OCI-M1 (cell line): Measurements from ENCODE around the gene THAP10.
"Not testable (repeated sequence)": the region's sequence is repeated elsewhere in the genome, so short reads cannot be mapped to it uniquely, and the experiment has no call there.

Experiments used
- DNase-seq: peaks from one replicate; lab custom pipeline; 2025; lab: John Stamatoyannopoulos, UW

Gene THAP10

DNA sequence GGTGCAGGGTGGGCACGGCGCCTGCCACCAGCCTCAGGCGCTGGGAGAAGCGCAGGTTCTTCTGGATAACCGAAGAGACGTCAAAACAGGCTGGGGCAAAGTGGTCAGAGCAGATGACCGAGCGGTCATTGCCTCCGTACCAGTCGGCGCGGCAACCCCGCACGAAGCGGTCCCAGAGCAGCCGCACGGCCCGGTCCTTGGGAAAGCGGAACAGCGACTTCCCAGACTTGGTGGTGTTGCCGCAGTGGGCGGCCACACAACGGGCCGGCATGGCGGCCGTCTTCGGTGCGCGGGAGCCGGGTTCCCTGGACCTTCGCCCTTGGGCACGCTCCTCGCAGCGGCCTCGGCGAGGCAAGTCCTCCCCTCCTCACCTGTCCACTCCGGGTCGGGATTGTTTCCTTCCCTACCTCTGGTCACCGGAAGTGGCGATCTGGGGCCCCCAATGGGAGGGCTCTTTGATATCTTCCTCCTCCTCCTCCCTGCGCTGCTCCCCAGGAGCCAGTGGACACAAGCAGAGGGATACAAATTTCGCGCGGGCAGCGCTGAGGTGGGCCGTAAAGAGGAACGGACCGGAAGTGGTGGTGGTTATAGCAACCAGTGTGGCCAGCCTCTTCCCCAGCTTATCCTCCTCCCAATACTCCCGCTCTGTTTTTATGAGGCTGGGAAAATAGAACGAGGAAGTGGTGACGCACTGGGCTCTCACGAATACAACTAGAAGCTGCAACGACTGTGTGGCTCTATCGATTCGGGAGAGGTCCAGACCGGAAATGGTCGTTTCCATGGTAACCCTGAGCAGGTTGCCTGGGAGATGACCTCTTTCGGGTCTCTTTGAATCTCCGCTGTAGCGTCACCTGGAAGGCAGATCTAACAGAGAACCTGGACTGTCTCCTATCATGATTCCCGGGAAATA lies at the start of gene THAP10, which contains the start of gene LRRC49:
Gene THAP10, minus strand, starts transcription at position 432 of the 910 bp plus-strand sequence. Its CDS starts 161 bp downstream, at position 271.
Gene LRRC49, plus strand, starts transcription at position 825 of the 910 bp plus-strand sequence. Its CDS starts 69 bp downstream, at position 894.
- peak; percentile 95 for DNase-seq

DNA sequence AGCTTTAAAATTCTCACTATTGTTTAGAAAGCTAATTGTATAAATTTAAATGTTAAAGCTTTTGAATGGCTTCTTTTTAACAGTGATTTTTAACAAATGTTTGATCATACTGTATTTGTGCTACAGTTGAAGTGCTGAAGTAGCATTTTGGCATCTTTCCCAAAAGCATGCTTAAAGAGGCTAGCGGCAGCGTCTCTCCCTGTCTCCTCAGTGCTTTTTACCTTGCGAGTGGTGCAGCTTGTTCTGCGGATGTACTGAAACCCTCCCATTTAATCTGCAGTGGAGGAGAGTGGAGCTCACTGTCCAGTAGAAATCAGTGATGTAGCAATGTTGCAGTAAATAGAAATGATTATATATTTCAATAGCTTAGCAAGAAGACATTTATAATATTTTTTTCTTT lies 44.1 kb upstream of the THAP10 start:
- no peak for DNase-seq

DNA sequence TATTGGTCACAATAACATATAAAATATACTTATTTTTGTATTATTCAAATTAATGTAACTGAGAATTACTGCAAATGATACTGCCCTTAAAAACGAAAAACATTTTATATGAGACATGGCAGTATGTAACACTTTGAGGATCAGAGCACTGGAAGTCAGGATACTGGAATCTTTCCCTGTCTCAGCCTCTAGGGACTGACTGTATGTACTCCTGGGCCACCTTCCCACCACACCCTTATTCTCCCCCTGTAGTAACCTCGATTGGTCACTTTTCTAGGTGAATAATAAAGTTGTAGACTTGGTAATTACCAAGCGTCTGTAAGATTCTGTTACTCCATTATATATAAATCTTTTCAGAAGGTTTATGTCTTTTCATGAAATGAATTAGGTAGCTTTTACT lies 43.4 kb upstream of the THAP10 start:
- no peak for DNase-seq

DNA sequence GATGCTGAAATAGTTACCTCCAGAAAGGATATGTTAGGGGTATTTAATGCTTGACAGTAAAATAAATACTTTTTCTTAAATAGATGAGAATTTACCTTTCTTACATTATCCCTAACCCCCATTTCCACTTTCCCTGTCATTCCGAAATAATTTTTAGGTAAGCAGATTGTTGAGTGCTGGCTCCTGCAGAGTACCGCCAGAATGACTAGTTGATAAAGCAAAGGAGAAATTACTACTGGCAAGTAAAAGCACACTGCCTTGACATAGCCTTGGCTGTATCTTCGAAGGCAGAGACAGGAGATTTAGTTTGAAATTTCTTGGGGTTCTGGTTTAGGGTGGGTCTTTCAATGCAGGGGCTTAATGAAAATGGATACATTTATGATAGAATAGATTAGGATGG lies 41.2 kb upstream of the THAP10 start:
- DNase-seq, result no peak

DNA sequence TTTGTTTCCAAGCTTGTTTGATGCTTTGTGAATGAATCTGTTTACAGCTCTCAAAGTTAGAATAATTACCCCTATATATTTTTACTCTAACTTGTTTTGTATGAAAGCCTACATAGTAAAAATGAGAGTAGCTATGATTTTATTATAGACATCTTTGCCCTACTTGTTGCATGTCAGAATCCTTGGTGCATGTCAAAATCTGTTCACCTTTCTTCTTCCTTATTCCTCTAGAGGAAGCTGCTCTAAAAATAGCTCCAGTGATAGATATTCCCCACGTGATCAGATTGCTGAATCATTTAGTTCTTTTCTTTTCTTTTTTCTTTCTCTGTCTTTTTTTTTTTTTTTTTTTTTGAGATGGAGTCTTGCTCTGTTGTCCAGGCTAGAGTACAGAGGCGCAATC lies 40.2 kb upstream of the THAP10 start:
- DNase-seq, result no peak

DNA sequence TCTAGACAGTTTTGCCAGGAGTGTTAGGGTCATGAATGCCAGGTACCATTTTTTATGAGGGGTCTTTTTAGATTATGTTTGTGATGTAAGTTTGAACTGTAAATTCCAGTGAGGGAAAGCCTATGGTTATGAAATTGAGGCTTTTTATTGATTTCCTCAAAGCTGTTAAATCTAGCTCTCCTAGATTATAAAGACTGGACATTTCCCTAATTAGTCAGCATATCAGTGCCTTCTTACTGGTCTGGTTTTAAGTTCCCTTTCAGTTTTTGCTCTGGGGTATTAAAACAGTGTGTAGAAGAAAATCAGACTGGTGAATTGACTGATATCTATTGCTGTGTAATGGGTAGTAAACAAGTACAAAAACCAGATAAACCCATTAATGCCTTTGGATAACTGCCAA lies 39.6 kb upstream of the THAP10 start:
- DNase-seq, result no peak

DNA sequence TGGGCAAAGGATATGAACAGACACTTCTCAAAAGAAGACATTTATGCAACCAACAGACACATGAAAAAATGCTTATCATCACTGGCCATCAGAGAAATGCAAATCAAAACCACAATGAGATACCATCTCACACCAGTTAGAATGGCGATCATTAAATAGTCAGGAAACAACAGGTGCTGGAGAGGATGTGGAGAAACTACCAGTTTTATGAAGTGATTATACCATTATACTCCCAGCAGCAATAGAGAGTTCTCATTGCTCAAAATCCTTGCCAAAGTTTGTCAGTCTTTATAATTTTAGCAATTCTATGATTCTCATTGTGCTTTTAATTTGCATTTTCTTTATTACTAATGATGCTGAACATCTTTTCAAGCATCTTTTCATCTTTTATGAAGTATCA lies 34.7 kb upstream of the THAP10 start:
- not testable (repeated sequence) for DNase-seq

DNA sequence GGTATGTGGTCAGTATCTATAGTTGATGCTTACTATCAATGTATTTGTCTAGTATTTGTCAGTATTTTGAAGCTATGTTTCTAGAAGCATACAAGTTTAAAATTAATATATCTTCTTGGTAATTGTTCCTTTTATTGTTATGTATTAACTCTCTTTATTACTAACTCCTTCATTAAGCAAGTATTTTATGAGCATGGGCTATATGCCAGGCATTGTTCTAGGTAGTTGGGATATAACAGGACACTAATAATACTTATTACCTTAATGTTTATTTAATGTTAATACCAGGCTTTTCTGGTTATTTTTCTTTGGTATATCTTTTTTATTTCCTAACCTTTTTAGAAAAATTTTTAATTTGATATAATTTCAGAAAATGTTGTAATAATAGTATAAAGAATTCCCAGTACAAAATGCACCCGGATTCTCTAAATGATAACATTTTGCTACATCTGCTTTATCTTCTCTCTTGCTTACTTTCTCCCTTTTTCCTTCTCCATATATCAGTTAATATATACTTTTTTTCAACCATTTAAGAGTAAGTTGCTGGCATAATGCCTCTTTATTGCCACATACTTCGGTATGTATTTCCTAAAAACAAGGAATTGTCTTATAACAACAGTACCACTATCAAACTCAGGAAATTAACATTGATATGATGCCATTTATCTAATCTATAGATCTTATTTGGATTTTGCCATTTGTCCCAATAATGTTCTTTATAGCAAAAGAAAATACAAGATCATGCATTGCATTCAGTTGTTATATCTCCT lies 31.3 kb upstream of the THAP10 start:
- DNase-seq, result no peak

DNA sequence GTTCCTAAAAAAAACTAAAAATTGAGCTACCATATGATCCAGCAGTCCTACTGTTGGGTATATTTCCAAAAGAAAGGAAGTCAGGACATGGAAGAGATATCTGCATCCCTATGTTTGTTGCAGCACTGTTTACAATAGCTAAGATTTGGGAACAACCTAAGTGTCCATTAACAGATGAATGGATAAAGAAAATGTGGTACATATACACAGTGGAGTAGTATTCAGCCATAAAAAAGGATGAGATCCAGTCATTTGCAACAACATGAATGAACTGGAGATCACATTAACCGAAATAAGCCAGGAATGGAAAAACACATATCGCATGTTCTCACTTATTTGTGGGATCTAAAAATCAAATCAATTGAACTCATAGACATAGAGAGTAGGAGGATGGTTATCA lies 29.9 kb upstream of the THAP10 start:
- DNase-seq, result no peak

DNA sequence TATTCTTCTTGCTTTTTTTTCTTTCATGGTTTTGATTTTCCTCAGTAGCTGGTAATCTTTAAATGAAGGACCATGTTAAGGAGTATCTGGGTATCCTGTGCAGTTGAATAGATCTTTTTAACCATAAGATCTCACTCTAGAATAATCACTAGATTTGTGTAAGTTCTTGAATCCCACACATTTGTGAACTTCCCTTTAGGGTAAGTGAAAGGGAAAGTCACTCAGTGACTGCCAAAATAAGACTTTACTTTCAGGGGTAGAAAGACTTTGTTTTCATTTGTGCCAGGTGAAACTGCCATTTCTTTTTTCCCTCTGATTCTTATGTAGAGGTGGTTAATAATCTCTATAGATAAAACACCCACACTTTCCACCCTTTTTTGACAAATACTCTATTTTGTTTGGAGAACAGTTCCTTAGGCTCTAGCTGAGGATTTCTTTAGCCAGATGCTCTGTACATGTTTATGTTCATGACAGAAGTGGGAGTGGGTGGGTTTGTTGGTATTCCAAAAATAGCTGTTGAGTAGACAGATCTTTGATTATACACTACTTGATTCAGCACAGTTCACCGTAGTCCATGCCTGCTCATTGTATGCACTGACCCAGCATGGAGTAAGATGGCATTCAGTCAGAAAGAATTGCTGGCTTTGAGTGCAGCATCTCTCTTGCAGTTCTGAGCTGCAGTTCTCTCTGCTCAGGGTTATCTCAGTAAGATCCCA lies 28.9 kb upstream of the THAP10 start:
- no peak for DNase-seq

DNA sequence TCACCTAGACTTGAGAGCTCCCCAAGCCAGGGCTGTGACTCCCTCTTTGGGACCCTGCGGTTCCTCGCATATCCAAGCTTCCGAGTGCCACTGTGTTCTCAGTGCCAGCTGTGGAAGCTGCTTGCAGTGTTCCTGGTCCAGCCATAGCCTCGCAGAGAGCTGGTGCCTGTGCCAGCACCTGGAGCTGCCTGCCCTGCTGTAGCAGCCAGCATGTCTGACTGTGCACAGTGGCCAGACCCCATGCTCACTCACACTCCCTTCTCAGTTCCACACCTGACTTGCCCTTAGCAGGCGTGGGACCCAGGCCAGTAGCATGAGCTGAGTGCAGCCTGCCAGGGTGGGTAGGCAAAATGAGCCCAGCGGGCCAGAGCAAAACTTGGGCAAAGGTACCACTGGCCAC lies 25.7 kb upstream of the THAP10 start:
- DNase-seq, result no peak

DNA sequence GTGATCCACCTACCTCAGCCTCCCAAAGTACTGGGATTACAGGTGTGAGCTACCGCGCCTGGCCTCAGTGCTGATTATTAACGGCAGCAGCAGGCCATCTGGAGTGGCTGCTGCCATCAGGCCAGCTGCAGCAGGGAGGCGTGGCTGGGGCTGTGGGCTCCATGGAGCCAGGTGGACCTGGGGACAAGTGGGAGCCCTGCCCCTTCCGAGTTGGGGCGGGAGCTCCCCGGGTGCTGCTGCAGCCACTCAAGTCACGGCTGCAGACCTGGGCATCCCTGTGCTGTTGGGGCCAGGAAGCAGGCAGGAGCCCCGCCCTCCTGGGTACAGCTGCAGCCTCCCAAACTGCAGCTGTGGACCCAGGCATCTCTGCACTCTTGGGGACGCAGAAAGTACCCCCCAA lies 24.3 kb upstream of the THAP10 start:
- DNase-seq, result no peak

DNA sequence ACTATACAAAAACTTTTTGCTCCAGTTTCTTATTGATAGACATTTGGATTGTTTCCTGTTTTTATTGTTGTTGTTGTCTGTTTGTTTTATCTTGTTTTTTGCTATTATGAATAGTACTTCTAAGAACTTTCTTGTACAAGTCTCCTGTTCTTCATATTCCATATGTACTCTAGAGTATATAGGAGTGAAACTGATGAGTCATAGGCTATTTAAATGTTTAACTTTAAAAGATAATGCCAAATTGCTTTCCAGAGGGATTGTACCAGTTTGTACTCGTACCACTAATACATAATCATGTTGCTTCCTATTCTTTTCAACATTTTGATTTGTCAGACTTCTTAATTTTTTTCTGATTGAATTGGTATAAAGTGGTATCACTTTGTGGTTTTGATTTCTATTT lies 20.0 kb upstream of the THAP10 start:
- no peak for DNase-seq

DNA sequence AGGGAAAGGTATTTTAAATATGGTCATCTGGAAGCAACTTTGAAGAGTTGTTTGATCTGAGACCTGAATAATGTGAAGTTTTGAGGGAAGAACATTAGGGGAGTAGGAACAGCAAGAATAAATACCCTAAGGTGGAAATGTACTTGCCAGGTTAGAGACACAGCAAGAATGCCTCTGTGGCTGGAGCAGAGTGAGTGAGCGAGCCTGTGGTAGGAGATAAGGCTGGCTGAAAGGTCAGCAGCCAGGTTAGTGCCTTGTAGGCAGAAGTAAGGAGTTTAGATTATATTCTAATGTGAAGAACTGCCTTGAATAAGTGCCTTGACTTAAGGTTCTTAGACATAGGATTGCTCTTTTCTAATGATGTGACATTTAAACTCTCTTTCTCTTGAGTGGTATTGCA lies 18.7 kb upstream of the THAP10 start:
- DNase-seq, result peak; percentile 23

DNA sequence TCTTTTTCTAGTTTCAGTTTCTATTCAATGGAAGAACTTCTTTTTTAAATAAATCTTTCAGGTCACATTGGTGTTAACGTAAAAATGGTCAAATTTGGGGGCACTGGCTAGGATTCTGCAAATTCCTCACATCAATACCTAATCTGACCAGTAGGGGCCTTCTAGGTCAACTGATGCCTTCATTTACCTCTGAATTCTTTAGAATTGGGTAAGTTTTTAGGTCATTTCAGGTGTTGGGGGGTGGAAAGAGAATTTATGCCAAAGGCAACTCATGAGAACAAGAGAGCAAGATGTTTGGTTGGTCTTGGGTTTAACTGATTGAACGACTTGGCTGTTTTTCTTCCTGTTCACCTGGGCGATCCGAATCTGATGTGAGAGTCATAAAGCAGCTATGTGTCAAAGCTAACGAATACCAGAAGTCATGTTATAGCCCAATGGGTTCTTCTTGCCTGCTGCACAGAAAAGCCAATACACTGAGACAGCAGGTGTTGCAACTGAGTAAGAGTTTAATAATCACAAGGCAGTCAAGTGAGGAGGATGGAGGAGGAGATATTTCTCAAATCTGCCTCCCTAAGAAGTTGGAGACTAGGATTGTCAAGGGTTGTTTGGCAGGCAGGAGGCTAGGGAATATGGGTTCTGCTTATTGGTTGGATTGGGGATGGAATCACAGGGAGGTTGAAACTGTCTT lies 15.7 kb upstream of the THAP10 start:
- DNase-seq, result no peak

DNA sequence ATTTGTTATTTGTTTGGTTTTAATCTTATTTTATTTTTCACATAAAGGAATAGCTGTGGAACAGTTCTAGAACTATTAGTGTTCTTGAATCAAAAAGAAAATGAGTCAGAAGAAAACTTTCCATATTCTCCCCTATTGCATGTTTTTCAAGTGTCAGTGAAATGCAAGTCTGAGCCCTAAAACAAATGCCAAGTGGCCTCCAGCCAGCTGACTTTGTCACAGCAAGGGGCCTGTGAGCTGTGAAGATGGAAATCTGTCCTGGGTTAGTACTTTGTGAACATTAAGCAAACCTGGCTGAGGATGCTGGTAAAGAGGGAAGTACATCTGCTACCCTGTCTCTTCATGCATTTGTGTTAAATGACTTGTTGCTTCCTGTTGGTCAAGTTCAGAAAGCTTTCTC lies 14.6 kb upstream of the THAP10 start:
- DNase-seq, result no peak

DNA sequence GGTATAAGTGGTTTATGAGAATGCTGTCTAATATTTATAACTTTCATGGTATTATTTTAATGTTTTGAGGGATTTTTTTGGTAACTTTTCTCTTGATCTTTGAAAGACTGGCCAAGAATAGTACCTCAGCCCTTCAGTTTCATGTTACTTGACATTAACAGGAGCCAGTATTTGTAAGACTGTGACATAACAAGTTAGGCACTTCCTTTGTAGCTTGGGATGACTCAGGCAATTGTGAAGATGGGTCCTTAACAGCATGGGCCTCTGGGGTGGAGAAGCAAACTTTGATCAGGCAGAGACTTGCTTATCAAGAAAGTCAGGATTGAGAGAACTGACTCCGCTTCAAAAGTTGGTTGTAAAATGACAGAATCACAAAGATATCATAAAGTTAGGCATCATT lies 9.9 kb upstream of the THAP10 start:
- DNase-seq, result peak; percentile 21

DNA sequence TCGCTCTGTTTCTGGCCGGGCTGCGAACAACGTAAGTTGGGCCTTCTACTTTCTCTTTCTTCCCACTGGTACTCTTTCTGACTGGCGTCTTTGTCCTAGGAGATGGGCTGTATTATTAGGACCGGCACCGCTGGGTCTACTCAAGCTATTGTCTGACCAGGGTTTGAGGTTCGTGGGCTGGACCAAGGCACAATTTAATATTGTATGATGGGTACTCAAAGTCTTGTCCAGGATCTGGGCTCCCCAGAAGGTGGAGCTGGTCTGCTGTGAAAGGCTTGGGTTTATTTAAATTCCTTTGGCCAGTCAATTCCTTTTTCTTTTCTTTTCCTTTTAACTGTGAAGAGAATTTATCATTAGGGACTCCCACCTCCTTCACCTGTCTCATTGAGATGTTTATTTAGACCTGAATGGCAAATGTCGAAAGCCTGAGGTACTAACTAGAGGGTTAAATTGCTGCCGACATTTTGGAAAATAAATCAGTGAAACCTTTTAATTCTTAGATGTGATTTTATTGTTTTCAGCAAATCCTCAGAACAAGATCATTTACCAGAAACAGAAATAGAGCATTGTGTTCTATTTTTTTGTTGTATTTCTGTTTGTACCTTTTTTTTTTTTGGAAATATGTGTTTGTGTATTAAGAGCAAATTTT lies 803 bp upstream of the THAP10 start:
- peak; percentile 64 for DNase-seq

DNA sequence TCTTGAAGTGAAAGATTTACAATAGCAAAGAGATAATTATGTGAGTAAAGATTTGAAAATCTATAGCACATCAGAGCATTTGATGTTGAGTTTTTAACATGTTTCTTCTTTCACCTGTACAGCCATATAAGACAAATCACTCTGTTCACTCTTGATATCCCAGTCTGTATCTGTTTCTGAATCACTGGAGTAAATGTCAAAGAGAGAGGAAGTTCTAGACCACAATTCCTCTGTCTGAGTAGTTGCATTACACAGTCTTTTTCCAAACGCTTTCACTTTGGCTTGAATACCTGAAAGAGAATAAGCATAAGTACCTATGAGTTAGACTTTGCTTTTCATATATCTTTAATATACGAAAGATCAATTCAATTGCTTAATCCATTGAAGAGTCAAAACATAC lies 9.9 kb downstream of the THAP10 start:
- peak; percentile 31 for DNase-seq

DNA sequence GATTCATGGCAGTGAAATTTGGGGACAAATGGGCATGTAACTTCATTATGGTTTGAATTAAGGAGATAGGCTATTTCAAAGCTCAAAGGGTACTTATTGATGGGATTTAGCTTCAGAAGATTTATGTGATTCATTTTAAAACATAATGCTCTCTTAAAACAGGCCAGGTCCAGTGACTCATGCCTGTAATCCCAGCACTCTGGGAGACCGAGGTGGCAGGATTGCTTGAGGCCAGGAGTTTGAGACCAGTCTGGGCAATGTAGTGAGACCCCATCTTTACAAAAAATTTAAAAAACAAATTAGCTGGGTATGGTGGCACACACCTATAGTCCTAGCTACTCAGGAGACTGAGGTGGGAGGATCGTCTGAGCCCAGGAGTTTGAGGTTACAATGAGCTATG lies 11.5 kb downstream of the THAP10 start:
- no peak for DNase-seq

DNA sequence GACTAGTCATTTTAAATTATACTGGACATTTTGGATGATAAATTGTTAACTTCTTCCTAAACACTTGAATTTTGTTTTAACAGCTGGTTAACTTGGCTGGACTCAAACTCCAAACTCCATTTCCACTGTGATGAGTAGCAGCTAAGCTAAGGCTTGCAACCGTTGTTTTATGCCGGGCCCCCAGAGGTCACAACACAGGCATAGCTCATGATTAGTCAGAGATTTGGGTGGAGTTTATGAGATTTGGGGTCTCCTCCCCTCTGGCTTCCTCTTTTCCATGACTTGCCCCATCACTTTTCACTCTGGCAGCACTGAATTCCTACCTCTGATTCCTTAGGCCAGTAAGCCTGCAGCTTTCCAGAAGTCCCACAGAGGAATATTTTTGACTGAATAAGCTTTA lies 12.8 kb downstream of the THAP10 start:
- no peak for DNase-seq
